NB4 (cell line): ENCODE data around the gene HLCS.

Experiments
- MAX ChIP-seq: IDR thresholded peaks from 2 replicates; pipeline ENCODE4 v1.6.1; 2011; ENCODE audit warnings: low read depth, low read length
- MYC ChIP-seq: IDR thresholded peaks from 2 replicates; pipeline ENCODE4 v1.6.1; 2011; ENCODE audit warnings: low read depth, low read length
- POLR2A ChIP-seq: IDR thresholded peaks from 2 replicates; pipeline ENCODE4 v1.6.1; 2011; ENCODE audit warnings: mild to moderate bottlenecking; ENCODE audit not compliant: insufficient read length; ENCODE audit errors: extremely low read depth
- TF ChIP-seq, protein P1 (sequence below): IDR thresholded peaks from one replicate; pipeline ENCODE4 v1.5.1; 2012; ENCODE audit warnings: low read depth, low read length

GRCh38 chr21:36968976-36969375 is 2.5 kb upstream of the HLCS start:
- TF ChIP-seq, protein P1, sequence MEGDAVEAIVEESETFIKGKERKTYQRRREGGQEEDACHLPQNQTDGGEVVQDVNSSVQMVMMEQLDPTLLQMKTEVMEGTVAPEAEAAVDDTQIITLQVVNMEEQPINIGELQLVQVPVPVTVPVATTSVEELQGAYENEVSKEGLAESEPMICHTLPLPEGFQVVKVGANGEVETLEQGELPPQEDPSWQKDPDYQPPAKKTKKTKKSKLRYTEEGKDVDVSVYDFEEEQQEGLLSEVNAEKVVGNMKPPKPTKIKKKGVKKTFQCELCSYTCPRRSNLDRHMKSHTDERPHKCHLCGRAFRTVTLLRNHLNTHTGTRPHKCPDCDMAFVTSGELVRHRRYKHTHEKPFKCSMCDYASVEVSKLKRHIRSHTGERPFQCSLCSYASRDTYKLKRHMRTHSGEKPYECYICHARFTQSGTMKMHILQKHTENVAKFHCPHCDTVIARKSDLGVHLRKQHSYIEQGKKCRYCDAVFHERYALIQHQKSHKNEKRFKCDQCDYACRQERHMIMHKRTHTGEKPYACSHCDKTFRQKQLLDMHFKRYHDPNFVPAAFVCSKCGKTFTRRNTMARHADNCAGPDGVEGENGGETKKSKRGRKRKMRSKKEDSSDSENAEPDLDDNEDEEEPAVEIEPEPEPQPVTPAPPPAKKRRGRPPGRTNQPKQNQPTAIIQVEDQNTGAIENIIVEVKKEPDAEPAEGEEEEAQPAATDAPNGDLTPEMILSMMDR: no peak
- no peak for TF ChIP-seq MYC
- TF ChIP-seq MAX: no peak
- TF ChIP-seq POLR2A: no peak
